Effector memory CD4-positive, alpha-beta T cell (primary cell): ENCODE measurements around the gene KDM5B.
"Not testable (repeated sequence)": the region's sequence is repeated elsewhere in the genome, so short reads cannot be mapped to it uniquely, and the experiment has no call there.

Experiments
- DNase-seq, 3 donors: peaks; one replicate each; pipeline ENCODE4 v3.0.0-alpha.2; 2020
- H3K27ac ChIP-seq: 2 replicates; pipeline ENCODE4 v1.7.0; 2013; ENCODE audit warnings: mild to moderate bottlenecking, low read length, moderate library complexity; ENCODE audit not compliant: insufficient read depth, poor library complexity, severe bottlenecking
- H3K27me3 ChIP-seq: replicated peaks from 2 replicates; pipeline ENCODE4 v1.7.0; 2013; ENCODE audit warnings: mild to moderate bottlenecking, low read length; ENCODE audit not compliant: insufficient read depth, control insufficient read depth, poor library complexity, severe bottlenecking
- H3K36me3 ChIP-seq: 2 replicates; pipeline ENCODE4 v1.7.0; 2013; ENCODE audit warnings: mild to moderate bottlenecking, low read length, moderate library complexity; ENCODE audit not compliant: control insufficient read depth, insufficient read depth
- H3K4me1 ChIP-seq: 2 replicates; pipeline ENCODE4 v1.7.0; 2013; ENCODE audit warnings: low read length, mild to moderate bottlenecking; ENCODE audit not compliant: control insufficient read depth, insufficient read depth, poor library complexity, severe bottlenecking
- H3K4me3 ChIP-seq: 2 replicates; pipeline ENCODE4 v1.7.0; 2013; ENCODE audit warnings: low read length, low read depth, mild to moderate bottlenecking; ENCODE audit not compliant: insufficient read depth, poor library complexity, severe bottlenecking
- H3K9me3 ChIP-seq: 2 replicates; pipeline ENCODE4 v1.7.0; 2013; ENCODE audit warnings: mild to moderate bottlenecking, low read length, moderate library complexity; ENCODE audit not compliant: control insufficient read depth

Gene KDM5B

DNA sequence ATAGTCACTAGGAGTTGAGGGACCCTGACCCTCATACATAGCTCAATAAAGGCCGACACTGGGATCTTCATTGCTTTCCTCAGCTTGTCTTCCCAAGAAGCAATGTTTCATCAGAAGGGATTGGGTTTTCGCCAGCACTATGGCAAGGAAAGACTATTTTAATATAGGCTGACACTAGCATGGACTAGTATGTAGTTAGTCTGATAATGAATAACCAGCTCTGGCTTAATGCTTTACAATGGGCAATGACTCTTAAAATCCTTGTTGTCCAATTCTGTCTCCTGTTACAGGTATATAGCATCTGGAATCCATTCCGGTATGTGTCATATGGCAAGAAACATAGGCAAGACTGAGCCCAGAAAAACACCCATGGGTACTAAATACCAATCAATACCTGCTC, 82.7 kb downstream of the KDM5B start:
- H3K9me3 ChIP-seq = no peaks in the 10 kb centered on the region
- no peak overlapping the region for H3K27ac ChIP-seq
- H3K4me1 ChIP-seq = no peaks in the 10 kb centered on the region
- H3K4me3 ChIP-seq = no peak overlapping the region
- peaks cover 22% of the 10 kb centered on the region for H3K36me3 ChIP-seq
- no peak for DNase-seq
- no peaks in the 10 kb centered on the region for H3K27me3 ChIP-seq

DNA sequence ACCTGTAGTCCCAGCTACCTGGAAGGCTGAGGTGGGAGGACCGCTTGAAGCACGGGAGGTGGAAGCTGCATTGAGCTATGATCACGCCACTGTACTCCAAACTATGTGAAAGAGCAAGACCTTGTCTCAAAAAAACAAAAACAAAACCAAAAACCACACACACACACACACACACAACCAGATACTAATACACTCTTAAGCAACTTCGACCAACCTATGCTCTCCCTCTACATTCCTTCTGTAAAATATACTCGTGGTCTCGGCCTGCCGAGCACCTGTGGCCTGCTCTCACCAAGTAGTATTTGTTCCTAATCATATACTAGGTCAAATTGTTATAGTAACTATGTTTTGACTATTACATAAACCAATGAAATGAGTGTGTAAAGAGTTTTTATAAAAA, 84.5 kb downstream of the KDM5B start:
- Histone ChIP-seq H3K9me3 (no peaks in the 10 kb centered on the region), H3K27ac (no peak overlapping the region), H3K36me3 (peaks cover 4% of the 10 kb centered on the region), H3K27me3 (no peaks in the 10 kb centered on the region), H3K4me1 (no peaks in the 10 kb centered on the region), H3K4me3 (no peak overlapping the region)
- DNase-seq = no peak

DNA sequence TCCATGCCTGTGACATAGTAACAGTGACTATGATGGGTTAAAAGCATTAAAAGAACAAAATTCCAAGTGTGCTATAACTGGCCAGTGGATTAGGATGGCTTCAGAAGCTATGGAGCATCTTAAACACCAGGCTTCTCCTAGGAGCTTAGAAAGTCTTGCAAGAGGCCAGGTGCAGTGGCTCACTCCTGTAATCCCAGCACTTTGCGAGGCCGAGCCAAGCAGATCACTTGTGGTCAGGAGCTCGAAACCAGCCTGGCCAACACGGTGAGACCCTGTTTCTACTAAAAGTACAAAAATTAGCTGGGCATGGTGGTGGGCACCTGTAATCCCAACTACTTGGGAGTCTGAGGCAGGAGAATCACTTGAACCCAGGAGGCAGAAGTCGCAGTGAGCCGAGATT, 85.2 kb downstream of the KDM5B start:
- H3K4me3 ChIP-seq, H3K27me3 ChIP-seq, H3K4me1 ChIP-seq, H3K9me3 ChIP-seq, DNase-seq, H3K27ac ChIP-seq, H3K36me3 ChIP-seq: not testable (repeated sequence)

DNA sequence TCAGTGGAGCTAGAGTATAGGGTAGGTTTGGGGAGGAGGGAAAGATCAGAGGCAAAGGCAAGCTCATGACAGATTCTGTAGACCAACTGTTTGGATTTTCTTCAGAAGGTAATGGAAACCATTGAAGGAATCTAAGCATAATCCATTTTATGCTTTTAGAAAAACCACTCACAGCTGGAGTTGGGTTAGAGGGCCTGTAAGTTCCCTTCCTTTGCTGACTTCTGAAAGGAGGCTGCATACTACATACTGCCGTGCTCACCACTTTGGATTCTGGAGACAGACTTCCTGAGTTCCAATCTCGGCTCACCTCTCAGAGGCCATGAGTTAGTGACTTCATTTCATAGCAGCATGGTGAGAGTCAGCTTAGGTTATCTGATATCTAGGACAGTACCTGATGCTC, 91.6 kb downstream of the KDM5B start:
- Histone ChIP-seq H3K4me1 (no peaks in the 10 kb centered on the region), H3K4me3 (no peak overlapping the region), H3K27ac (no peak overlapping the region), H3K27me3 (no peaks in the 10 kb centered on the region), H3K36me3 (no peaks in the 10 kb centered on the region), H3K9me3 (no peaks in the 10 kb centered on the region)
- no peak for DNase-seq

DNA sequence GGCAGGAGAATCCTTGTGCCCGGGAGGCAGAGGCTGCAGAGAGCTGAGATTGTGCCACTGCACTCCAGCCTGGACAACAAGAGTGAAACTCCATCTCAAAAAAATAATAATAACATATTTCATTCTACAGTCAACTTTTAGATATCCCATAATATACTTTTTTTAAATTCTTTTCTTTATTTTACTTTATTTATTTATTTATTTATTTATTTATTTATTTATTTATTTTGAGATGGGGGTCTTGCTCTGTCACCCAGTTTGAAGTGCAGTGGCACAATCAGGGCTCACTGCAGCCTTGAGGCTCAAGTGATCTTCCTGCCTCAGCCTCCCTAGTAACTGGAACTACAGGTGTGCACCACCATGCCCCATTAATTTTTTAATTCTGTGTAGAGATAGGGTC, 94.0 kb downstream of the KDM5B start:
- H3K9me3 ChIP-seq, H3K4me3 ChIP-seq, DNase-seq, H3K4me1 ChIP-seq, H3K27ac ChIP-seq, H3K36me3 ChIP-seq: not testable (repeated sequence)
- H3K27me3 ChIP-seq = peaks cover 21% of the 10 kb centered on the region

DNA sequence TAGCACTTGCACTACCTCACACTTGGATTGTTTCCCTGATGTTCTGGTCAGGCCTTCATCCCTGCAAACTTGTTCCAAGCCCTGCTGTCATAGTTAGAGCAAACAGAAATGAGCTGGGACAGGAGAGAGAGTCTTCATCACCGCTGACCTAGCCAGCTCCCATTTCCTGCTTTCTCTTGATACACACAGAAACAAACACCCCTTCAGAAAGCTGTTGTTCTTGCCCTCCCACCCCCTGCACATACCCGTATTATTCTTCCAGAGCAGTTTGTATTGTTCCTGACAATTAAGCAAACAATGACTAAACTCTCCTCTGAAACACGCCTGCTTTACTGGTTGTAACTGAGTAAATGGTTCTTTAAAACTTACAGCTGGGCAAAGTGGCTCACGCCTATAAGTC, 95.1 kb downstream of the KDM5B start:
- H3K9me3 ChIP-seq = no peaks in the 10 kb centered on the region
- no peaks in the 10 kb centered on the region for H3K36me3 ChIP-seq
- no peak overlapping the region for H3K4me3 ChIP-seq
- peaks cover 27% of the 10 kb centered on the region for H3K27me3 ChIP-seq
- H3K4me1 ChIP-seq = peaks cover 4% of the 10 kb centered on the region
- DNase-seq = no peak
- no peak overlapping the region for H3K27ac ChIP-seq

DNA sequence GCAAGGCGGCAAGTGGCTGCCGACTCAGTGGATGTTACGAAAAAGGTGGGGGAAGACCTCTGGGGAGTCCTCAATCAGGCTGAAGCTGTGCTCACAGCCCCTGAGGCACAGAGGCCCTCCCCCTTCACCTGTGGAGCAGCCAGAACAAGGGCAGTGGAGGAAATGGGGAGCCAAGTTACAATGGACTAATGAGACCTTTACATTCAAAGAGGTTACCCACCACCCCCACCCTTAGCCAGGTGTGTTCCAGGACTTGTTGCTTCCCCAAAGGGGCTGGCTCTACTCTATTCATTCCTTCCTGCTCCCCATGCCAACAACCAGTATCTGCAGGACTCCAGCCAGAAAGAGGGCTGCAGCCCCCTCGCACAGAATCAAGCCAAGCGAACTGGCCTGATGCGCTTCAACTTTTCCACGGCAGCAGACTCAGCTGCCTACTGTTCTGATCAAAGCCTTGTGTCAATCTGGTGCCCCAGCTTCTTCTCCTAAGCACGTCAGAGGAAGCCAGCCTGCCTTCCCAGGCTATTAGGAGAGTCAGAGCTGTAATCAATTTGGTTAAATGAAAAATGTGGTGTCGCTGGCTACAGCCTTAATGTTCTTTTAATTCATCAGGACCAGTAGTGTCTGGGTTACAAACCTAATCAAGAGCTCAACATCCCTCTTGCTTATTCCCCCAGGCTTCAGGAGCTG, 96.1 kb downstream of the KDM5B start:
- Histone ChIP-seq H3K27ac (no peak overlapping the region), H3K9me3 (no peaks in the 10 kb centered on the region), H3K36me3 (no peaks in the 10 kb centered on the region), H3K4me1 (peaks cover 4% of the 10 kb centered on the region), H3K27me3 (peaks cover 27% of the 10 kb centered on the region), H3K4me3 (no peak overlapping the region)
- no peak for DNase-seq

DNA sequence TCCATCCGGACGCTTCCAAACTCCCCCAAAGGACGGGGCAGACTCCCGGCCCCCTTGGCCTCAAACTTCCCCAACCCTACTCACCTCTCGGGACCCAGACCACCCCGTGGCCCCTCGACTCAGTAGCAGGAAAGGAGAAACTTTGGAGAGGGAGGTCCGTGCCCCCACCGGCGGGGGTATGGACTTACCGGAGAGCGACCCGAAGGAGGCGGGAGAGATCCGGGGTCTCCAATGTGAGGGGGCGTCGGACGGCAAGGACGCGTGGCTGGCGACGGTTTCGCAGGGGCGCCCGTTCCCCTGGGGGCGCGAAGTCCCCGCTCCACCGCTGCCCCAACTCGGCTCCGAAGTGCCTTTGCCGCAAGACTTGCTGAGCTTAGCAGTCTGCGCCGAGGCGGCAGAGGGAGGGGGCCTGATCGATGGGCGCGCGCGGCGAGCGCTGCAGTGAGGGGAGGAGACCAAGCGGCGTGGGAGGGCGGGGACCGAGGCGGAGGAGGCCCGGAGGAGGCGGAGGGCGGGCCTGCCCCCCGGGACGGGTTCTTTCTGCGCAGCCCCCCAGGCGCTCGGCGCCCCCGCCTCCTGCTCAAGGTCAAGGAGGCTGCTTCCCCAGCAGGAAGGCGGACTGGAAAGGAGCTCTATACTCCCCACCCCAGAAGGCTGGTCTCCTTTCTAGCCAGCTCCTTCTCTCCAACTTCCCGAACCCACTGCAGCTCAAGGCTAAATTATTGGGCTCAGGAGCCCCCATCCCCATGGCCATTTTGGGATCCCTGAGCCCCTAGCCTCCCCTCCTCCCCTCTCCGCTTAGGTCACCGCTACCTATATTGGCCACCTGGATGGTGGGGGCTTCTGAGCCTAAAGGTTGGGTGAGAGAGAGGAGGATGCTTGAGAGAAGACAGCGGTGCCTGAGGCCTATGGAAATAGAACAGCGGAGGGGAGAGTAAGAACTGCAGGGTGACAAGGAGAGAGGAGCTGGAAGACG, 97.9 kb downstream of the KDM5B start, which contains the start of gene SYT2:
Gene SYT2, minus strand, starts transcription at position 385 of the 976 bp plus-strand sequence. CDS start 104,682 bp downstream, outside the sequence.
- Histone ChIP-seq H3K36me3 (no peaks in the 10 kb centered on the region), H3K9me3 (no peaks in the 10 kb centered on the region), H3K27ac (no peak within 1 kb of the TSS), H3K27me3 (peaks cover 27% of the 10 kb centered on the region), H3K4me3 (no peak within 1 kb of the TSS), H3K4me1 (peaks cover 4% of the 10 kb centered on the region)
- DNase-seq = no peak

DNA sequence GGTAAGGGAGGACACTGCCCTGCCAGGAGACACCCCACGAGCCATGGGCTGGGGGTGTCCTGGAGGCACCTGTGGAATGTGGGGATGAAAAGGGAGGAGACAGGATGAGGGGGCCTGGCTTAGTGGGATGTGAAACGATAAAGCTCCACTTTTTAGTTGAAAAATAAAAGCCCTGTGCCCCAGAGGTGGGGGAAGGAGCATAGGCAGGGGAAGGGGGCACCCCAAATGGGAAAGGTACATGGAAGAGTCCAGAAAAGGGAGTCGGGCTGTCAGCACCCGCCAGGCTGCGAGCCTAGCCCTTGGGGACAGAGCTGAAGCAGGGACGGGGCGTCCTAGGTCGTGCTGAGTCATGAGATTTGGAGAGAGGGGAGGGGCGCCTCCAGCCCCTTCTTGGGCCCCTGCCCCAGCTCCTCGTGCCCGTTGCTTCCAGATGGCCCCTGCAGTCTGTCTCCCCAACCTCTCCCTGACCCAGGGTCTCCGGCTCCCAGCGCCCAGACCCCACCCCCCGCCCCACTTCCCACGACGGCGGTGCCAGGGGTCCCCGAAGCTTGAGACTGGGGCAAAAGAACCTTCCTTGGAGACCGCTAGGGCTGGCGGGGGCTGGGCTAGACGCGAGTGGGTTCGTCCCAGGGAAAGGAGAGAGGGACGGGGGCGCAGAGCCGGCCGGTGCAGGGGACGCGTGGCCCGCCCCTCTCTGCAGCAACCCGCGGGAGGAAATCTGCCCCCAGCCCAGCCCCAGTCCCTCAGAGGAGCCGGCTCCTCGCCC, 98.8 kb downstream of the KDM5B start:
- H3K27ac ChIP-seq = no peak overlapping the region
- no peak overlapping the region for H3K4me3 ChIP-seq
- no peak for DNase-seq
- H3K9me3 ChIP-seq = no peaks in the 10 kb centered on the region
- H3K27me3 ChIP-seq = peaks cover 27% of the 10 kb centered on the region
- no peaks in the 10 kb centered on the region for H3K36me3 ChIP-seq
- peaks cover 4% of the 10 kb centered on the region for H3K4me1 ChIP-seq
